ENCODE measurements around the gene CAND1.

CAND1 gene

GRCh38 chr12:67367843-67368242 lies 98.7 kb downstream of the CAND1 start:
- no peaks in the 10 kb centered on the region for H3K4me1 ChIP-seq (ENCODE audit: control insufficient read depth, insufficient read depth, low read length)
- no peak overlapping the region for H3K4me3 ChIP-seq (ENCODE audit: low read depth, low read length)
- no peaks in the 10 kb centered on the region for H3K36me3 ChIP-seq (ENCODE audit: control insufficient read depth, insufficient read depth, low read length)
- H3K27me3 ChIP-seq (ENCODE audit: control insufficient read depth, insufficient read depth, low read length) = no peaks in the 10 kb centered on the region
- H3K9ac ChIP-seq (ENCODE audit: low read depth, low read length) = no peak overlapping the region
- H3K9me3 ChIP-seq (ENCODE audit: control insufficient read depth, insufficient read depth, low read length) = no peaks in the 10 kb centered on the region

Measured in iPS-15b (cell line).